CD14-positive monocyte (primary cell): ENCODE data around the gene B4GALNT4. TPM values are rescaled to one million over a fixed set of nuclear protein-coding genes. Genes with fewer than 3 reads are reported as not detected.

Experiments used
- DNase-seq, 3 donors: peaks; one replicate each; pipeline ENCODE4 v3.0.0-alpha.2; 2011 to 2022
- H2AFZ ChIP-seq: 2 replicates; pipeline ENCODE4 v1.6.0; 2012; ENCODE audit warnings: mild to moderate bottlenecking, low read depth, low read length, inconsistent platforms; ENCODE audit not compliant: insufficient read depth, poor library complexity, severe bottlenecking
- H3K27ac ChIP-seq, 2 donors: 1 replicate in 1 of 2; 2 replicates in 1 of 2; pipeline ENCODE4 v1.5.1; 2012 to 2013; ENCODE audit warnings: low read length in 2 of 2, control low read depth in 1 of 2, inconsistent platforms in 1 of 2, low read depth in 1 of 2, mild to moderate bottlenecking in 1 of 2
- H3K27me3 ChIP-seq, 2 donors: one replicate each; pipeline versions ENCODE4 v1.6.0 to v1.6.1; 2011 to 2013; ENCODE audit warnings: low read length in 2 of 2; ENCODE audit not compliant: control insufficient read depth in 2 of 2, insufficient read depth in 2 of 2
- H3K36me3 ChIP-seq, 2 donors: replicated peaks in 1 of 2; 1 replicate in 1 of 2; 2 replicates in 1 of 2; pipeline versions ENCODE4 v1.5.1 to v1.6.1; 2012 to 2013; ENCODE audit warnings: low read length in 2 of 2, control low read depth in 1 of 2, inconsistent platforms in 1 of 2, mild to moderate bottlenecking in 1 of 2; ENCODE audit not compliant: insufficient read depth in 2 of 2, control insufficient read depth in 1 of 2
- H3K4me1 ChIP-seq, 2 donors: 1 replicate in 1 of 2; 2 replicates in 1 of 2; pipeline versions ENCODE4 v1.5.1 to v1.6.1; 2012 to 2013; ENCODE audit warnings: low read length in 2 of 2, control low read depth in 1 of 2, inconsistent platforms in 1 of 2, mild to moderate bottlenecking in 1 of 2, moderate library complexity in 1 of 2; ENCODE audit not compliant: insufficient read depth in 2 of 2, control insufficient read depth in 1 of 2
- H3K4me2 ChIP-seq: replicated peaks from 2 replicates; pipeline ENCODE3; 2012; ENCODE audit warnings: low read length, moderate library complexity, mild to moderate bottlenecking; ENCODE audit not compliant: poor library complexity, severe bottlenecking; ENCODE audit errors: extremely low read depth
- H3K4me3 ChIP-seq, 3 experiments: fragments of 200-600 bp in 1 of 3; sonication (generic) in 1 of 3; replicated peaks in 1 of 3; 1 replicate in 2 of 3; 2 replicates in 1 of 3; pipeline ENCODE4 v1.5.1; 2011 to 2013; ENCODE audit warnings: low read length in 3 of 3, mild to moderate bottlenecking in 3 of 3, control low read depth in 2 of 3, low read depth in 2 of 3, inconsistent platforms in 1 of 3, moderate library complexity in 1 of 3
- H3K79me2 ChIP-seq: 2 replicates; pipeline ENCODE4 v1.6.0; 2012; ENCODE audit warnings: mild to moderate bottlenecking, control low read depth, inconsistent platforms, low read length, moderate library complexity; ENCODE audit not compliant: insufficient read depth
- H3K9ac ChIP-seq: 2 replicates; pipeline ENCODE4 v1.6.0; 2017; ENCODE audit warnings: low read length, mild to moderate bottlenecking; ENCODE audit not compliant: insufficient read depth, poor library complexity, severe bottlenecking
- H3K9me3 ChIP-seq, 2 donors: replicated peaks in 1 of 2; 1 replicate in 1 of 2; 2 replicates in 1 of 2; pipeline versions ENCODE4 v1.5.1 to v1.6.1; 2012 to 2013; ENCODE audit warnings: low read length in 2 of 2, control low read depth in 1 of 2; ENCODE audit not compliant: control insufficient read depth in 1 of 2, insufficient read depth in 1 of 2
- H4K20me1 ChIP-seq: 2 replicates; pipeline ENCODE4 v1.6.0; 2012; ENCODE audit warnings: mild to moderate bottlenecking, low read length, control low read depth, moderate library complexity; ENCODE audit not compliant: insufficient read depth
- H3K27ac Mint-ChIP-seq, 7 donors: one replicate each; pipeline ENCODE4 v1.8.0; 2020; ENCODE audit warnings: mild to moderate bottlenecking in 7 of 7, mixed read lengths in 7 of 7, moderate library complexity in 6 of 7, inconsistent platforms in 2 of 7
- H3K27me3 Mint-ChIP-seq, 3 donors: one replicate each; pipeline ENCODE4 v1.8.0; 2021 to 2022; ENCODE audit warnings: low read depth in 3 of 3, mild to moderate bottlenecking in 3 of 3, mixed read lengths in 3 of 3, moderate library complexity in 3 of 3, inconsistent platforms in 1 of 3
- H3K36me3 Mint-ChIP-seq, 2 donors: one replicate each; pipeline ENCODE4 v1.8.0; 2020; ENCODE audit warnings: mixed read lengths in 2 of 2, inconsistent platforms in 1 of 2, mild to moderate bottlenecking in 1 of 2
- H3K4me1 Mint-ChIP-seq: one replicate; pipeline ENCODE4 v1.8.0; 2020; ENCODE audit warnings: mild to moderate bottlenecking, mixed read lengths
- H3K4me3 Mint-ChIP-seq, 2 donors: one replicate each; pipeline ENCODE4 v1.8.0; 2020; ENCODE audit warnings: mild to moderate bottlenecking in 2 of 2, mixed read lengths in 2 of 2, moderate library complexity in 1 of 2
- H3K9me3 Mint-ChIP-seq, 7 donors: one replicate each; pipeline ENCODE4 v1.8.0; 2020 to 2022; ENCODE audit warnings: mixed read lengths in 7 of 7, mild to moderate bottlenecking in 6 of 7, moderate library complexity in 6 of 7, inconsistent platforms in 2 of 7
- CTCF ChIP-seq: fragments of 200-600 bp; IDR thresholded peaks from one replicate; pipeline ENCODE4 v1.8.0; 2022; ENCODE audit warnings: antibody characterized with exemption, mild to moderate bottlenecking
- WGBS: methylation state at CpG from one replicate; pipeline ENCODE4 v1.1.5; 2013; ENCODE audit warnings: missing lambda C conversion rate; ENCODE audit not compliant: insufficient coverage; 5-methylcytosine and 5-hydroxymethylcytosine counted together
- intact Hi-C, 2 donors: fragments of 100-400 bp; cut with micrococcal nuclease; formaldehyde crosslinking; loops; one replicate each; pipeline versions ENCODE4 v1.15.0 to v1.15.1; 2023
- polyA plus RNA-seq, 3 donors: library from polyadenylated mRNA; depleted of rRNA in 1 of 3; unstranded in 2 of 3; stranded (reverse) in 1 of 3; fragments of 300-500 nt in 2 of 3; fragments of >200 nt in 1 of 3; fragmentation: Illumina TruSeq in 2 of 3; gene quantifications; 1 replicate in 2 of 3; 2 replicates in 1 of 3; pipeline ENCODE4 v1.2.3, GENCODE V29; 2012 to 2021

Gene B4GALNT4
- polyA plus RNA-seq, 3 donors = not detected

DNA sequence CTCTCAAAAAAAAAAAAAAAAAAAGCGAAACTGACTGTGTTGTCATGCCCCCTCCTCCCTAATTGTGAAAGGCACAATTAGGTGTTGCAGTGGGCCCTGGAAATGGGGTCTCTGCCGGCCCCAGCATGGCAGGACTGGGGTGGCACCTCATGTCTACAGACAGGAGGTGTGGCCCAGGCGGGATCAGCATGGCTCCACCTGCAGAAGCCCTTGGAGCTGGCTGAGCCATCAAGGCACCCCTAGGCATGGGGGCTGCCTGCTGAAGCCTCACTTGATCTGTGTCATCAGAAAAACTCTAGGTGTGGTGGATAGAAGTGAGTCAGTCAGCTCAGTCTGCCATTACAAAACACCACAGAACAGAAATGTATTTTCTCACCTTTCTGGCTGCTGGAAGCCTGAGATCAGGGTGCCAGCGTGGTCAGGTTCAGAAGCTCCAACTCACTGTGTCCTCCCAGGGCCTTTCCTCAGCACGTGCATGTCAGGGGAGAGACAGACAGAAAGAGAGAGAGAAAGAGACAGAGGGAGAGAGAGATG, 10.1 kb upstream of the B4GALNT4 start:
- Histone ChIP-seq H3K27me3 (peaks cover 0 to 15% of the 10 kb centered on the region in 2 donors), H2AFZ (no peak overlapping the region), H3K4me2 (no peak overlapping the region), H3K4me1 (peaks cover 7 to 13% of the 10 kb centered on the region in 2 donors), H3K79me2 (no peaks in the 10 kb centered on the region), H3K36me3 (no peaks in the 10 kb centered on the region), H4K20me1 (no peaks in the 10 kb centered on the region), H3K9ac (no peak overlapping the region), H3K27ac (no peak overlapping the region), H3K4me3 (no peak overlapping the region), H3K9me3 (peaks cover 7 to 12% of the 10 kb centered on the region in 2 donors)
- no peak for DNase-seq
- Mint-ChIP-seq H3K27ac (no peak overlapping the region), H3K4me3 (no peak overlapping the region), H3K36me3 (no peaks in the 10 kb centered on the region), H3K9me3 (peaks cover 16 to 30% (median 20%) of the 10 kb centered on the region in 7 donors), H3K4me1 (peaks cover 7% of the 10 kb centered on the region), H3K27me3 (peaks cover 15 to 24% (median 17%) of the 10 kb centered on the region in 3 donors)
- no peak for TF ChIP-seq CTCF
- intact Hi-C loops = loop anchor here (5.0 to 10.0 kb wide), 2 partner anchors 54 to 107 kb away; partner anchors contain the start of gene IFITM2 (in 1 of the 2)
- WGBS = 88% methylated on average over 4 of the region's 5 CpGs

DNA sequence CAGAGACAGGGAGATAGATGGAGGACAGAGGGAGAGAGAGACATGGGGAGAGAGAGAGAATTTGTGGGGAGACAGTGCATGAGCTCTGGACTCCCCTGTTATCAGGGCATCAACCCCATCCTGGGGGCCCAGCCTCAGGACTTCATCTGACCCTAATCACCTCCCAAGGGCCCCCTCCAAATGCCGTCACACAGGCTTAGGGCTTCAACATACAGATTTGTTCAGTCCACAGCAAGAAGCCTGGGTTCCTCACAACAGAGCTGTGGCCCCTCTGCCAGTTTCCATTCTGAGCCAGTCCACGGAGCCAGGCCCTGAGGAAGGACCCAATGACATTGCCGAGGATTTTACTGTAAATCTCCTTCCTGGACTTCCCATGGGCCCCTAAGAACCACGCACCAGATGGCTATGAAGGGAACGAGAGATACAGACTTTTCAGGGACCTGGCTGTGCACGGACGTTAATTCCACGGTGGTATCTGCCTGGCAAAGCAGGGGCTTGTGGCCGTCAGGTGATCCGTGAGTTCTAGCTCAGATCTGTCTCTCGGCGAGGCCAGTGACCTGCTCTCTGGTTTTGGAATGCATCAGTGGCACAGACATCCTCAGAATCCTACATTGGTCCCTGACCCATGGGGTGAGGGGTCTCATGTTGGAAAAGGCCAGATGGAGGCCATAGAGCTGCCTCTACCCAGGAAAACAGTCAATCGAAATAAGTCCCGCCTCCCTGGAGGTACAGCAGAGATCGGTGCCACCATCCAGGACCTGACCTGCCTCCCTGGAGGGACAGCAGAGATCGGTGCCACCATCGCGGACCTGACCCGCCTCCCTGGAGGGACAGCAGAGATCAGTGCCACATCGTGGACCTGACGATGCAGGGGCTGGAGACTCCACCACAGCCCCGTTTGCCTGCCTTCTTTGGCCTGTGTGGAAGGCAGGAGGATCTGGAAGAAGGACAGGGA, 8.7 kb upstream of the B4GALNT4 start:
- Histone ChIP-seq H3K9ac (no peak overlapping the region), H3K4me2 (no peak overlapping the region), H2AFZ (no peak overlapping the region), H3K27me3 (peaks cover 0 to 9% of the 10 kb centered on the region in 2 donors), H3K4me3 (no peak overlapping the region), H4K20me1 (no peaks in the 10 kb centered on the region), H3K9me3 (peaks cover 7 to 12% of the 10 kb centered on the region in 2 donors), H3K79me2 (no peaks in the 10 kb centered on the region), H3K36me3 (no peaks in the 10 kb centered on the region), H3K27ac (no peak overlapping the region), H3K4me1 (peaks cover 4 to 7% of the 10 kb centered on the region in 2 donors)
- intact Hi-C loops = no loop called here
- Mint-ChIP-seq H3K9me3 (peaks cover 16 to 30% (median 20%) of the 10 kb centered on the region in 7 donors), H3K4me1 (no peaks in the 10 kb centered on the region), H3K27ac (peak overlapping the region in 1 of 7 donors; percentile 8), H3K4me3 (no peak overlapping the region), H3K36me3 (no peaks in the 10 kb centered on the region), H3K27me3 (peaks cover 11 to 20% (median 15%) of the 10 kb centered on the region in 3 donors)
- no peak for TF ChIP-seq CTCF
- no peak for DNase-seq
- WGBS = 92% methylated on average over 21 of the region's 22 CpGs
